Activated T-helper 9 cell treated with anti-CD3 and anti-CD28 coated beads, Interleukin-2, amount 50 U/mL, for 16 hours (primary cell): Measurements from ENCODE around the gene ACBD6.

Experiments used
- DNase-seq: peaks from one replicate; pipeline ENCODE4 v3.0.0-alpha.2; 2020; ENCODE audit warnings: low read depth

Gene ACBD6

DNA sequence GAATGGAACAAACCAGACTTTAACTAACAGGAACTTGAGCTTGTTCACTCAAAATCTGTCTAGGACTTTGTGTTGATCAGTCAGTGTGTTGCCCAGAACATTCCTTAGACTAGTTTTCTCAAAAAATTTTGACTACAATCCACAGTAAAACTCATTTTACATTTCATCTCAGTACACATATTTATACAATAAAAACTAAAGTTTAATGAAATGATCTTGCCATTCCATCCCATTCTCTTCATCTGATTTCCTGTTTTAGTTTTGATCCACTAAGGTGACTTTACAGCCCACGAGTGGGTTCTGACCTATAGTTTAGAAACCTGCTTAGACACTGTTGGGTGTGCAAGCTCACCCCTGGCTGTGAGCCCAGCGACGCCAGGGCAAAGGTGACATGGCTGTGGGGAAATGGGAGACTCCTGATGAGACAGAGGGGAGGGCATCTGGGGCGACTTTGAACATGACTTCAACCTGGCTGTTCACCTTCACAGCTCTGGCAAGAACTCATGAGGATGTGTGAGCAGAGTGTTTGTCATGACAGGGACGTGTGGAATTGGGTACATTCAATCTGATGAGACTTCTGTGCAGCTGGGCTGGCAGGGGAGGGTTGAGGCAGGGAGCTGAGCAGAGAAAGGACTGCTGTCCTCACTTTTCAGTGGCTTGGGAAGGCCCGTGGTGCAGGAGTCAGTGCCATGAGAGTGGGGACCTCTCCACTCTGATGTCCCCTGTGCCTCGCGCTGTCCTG is 231.7 kb downstream of the ACBD6 start:
- no peak for DNase-seq

DNA sequence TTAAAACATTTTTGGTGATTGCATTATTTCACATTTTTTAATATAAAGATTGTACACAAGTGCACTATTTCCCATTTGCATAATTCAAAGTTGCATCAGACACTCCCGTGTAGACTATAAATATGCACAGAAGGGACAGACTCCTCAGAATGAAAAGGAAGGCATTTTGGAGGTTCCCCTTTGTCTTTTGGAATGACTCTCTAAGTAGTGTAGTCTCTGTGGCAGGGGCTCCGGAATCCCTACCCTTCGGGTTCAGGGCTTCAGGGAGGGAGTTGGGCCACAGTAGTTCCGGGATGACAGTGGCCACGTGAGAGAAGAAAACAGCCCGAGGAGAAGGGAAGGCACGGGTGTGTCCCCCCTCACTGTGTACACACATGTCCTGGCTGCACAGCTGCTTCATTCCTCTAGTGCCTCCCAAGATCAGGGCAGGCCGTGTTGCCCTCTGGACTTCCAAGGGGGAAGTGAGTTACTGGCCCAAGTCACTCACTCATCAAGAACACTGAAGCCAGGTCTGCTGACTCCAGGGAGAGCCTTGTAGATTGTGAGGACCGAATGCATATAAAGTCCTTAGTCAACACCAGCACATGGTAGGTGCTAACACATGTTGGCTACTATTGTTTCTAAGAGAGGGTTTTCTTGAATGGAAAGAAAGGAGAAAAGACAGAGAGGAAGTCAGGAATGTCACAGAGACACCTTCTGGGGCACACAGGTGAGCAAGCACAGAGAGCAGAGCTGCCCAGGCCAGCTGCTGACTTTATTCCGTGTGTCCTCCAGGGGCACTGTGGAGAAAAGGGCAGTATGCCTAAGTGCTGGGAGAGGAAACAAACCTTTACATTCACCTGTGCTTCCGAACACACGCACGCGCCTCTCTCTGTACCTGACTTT is 232.5 kb downstream of the ACBD6 start:
- DNase-seq, result no peak

DNA sequence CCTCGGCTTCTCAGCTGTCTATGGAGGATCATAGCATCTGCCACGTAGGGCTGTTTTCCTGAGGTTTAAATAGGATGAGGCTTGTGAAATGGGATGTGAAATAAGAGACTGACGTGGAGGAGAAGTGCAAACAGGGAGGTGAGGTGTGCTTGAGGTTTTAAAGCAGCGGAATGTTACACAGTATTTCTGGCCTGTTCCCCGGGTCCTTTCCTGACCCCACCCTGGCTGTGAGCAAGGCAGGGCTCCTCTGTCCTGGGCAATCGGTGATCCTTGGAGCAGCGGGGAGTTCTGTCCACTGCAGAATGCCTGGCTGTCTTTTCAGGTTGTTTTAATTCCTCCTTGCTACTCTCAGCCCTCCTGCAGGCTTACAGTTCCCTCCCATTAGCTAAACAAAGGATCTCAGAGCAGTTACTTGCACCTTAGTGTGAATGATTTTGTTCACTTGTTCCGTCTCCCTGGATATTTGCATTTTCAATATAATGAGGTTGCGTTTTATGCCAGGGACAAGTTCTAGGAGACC is 233.8 kb downstream of the ACBD6 start:
- DNase-seq, result no peak

DNA sequence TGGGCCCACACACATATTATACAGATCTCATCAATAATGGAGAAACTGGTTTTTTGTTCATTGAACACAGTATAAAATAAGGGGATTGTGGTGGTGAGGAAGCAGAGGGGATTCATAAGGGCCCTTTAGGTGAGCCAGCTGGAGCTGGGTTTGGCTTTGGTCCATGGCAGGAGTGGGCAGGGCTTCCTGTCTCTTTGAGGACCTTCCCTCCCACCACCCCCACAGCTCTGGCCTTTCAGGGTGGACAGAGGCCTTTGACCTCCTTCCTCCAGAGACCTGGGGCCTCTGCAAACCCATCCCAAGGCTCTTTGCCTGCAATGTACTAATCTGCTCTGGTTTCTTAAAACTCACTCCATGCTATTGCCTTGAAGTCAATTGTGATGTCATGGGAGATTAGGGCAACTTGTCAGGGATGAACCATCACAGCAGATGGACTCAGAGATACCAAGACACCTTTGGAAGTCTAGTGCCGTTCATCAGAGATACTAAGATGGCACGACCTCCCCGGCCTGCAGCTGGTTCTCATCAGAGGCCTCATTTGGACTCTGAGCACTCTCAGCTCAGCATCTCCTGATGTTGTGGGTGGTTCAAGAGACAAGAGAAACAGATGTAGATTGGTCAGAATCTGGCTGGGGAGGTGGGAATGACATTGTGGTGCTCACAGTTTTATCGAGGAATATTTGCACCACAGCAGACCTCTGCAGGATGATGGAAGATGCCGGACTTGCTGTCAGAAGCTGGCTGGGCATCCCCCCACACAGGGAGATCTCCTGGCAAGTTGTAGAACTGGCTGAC is 234.4 kb downstream of the ACBD6 start:
- no peak for DNase-seq

DNA sequence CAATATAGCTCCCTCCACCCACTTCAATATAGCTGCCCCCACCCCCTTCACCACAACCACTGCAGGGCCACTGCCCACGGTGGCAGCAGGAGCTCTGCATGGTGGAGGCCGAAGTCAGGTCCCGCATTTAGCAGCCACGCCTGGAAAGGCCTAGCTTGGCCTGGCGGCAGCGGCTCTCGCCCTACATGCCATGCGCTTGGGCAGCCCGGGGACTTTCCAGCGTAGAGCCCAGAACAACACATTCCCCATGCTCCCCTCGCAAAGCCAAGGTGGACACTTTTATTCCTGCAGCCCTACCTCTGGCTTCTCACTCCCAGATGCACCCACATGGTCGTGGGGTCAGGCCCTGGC is 235.2 kb downstream of the ACBD6 start:
- DNase-seq, result no peak

DNA sequence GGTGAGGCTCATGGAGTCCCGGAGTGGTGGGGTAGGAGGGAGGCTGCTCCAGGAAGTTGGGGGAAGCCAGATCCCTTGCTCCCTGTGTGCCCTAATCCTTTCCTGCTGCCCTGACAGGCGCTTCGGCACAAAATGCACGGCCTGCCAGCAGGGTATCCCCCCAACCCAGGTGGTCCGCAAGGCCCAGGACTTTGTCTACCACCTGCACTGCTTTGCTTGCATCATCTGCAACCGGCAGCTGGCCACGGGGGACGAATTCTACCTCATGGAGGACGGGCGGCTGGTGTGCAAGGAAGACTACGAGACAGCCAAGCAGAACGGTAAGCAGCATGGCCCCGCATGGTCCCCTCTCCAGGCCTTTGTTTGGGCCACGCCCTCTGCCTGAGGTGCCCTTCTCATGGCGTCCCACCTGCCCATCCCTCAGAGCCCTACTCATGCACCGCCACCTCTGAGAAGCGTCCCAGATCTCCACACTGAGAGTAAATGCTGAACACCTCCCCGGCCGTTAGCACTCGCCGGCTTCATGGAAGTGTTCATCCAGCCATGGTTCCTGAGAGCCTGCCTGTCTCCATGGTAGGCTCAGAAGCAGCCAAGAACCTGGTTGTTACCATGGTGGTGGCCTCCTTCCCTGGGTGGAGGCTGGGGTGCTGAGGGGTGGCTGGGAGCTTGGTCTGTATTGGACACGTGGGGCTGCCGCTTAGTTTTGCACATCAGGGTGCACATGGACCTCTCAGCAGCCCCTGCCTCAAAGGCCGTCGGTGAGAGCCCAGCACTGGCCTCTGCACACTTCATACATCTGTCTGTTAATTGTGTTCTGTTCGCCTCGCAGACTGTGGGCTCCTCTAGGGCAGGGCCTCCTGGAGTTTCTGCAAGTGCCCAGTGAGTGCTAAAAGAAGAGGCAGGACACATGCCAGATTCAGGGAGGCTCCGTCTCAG is 235.8 kb downstream of the ACBD6 start:
- DNase-seq, result no peak

DNA sequence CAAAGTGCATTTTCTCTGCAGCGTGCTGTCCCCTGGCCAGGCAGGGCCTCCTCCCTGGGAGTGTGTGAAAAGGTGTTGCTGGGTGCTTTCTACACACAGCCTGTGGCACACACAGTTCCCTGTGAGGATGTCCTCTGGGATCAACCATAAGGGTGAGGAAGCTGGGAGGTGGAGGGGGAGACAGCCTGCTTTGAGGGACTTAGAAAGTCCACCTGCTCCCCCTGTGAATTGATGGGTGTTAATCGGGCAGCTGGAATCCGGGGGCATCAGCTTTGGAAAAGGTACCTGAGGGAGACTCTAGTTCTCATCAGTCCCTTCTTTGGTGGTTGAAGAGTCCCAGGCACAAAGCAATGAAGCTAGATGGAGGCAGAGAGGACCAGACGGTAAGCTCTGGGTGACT is 236.5 kb downstream of the ACBD6 start:
- no peak for DNase-seq

DNA sequence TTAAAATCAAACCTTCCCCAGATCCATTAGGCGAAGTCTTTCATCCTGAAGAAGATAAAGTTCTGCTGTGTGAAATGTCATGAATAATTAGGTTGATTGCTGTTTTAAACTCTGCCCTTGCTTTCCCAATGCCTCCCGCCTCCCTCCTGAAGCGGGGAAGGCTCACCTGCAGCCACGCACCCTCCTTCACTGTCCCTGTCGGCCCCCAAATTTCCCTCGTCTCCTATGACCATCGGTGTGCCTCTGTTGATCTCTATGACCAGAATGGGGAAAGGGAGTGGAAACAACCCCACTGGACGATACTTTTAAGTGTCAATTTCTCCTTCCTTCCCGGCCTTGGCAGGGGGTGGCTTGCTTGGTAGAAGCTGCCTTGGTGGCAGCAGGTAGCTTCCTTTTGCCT is 237.2 kb downstream of the ACBD6 start:
- no peak for DNase-seq

DNA sequence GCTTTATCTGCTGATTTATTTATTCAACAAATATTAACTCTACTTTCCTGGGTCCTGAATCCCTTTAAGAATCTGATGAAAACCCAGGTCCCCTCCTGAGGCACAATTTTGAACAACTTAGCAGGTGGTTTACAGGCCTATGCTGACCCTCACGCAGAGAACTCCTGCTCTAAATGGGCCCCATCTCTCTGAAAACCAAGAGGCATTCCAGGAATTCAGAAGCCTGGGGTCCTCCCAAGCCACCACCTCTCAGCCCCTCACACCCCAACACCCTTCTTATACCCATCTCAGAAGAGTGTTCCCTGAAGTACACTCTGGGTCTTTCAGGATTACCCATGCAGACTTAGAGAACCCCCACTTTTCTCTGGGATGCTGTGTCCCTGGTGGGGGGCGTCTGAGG is 237.8 kb downstream of the ACBD6 start:
- no peak for DNase-seq

DNA sequence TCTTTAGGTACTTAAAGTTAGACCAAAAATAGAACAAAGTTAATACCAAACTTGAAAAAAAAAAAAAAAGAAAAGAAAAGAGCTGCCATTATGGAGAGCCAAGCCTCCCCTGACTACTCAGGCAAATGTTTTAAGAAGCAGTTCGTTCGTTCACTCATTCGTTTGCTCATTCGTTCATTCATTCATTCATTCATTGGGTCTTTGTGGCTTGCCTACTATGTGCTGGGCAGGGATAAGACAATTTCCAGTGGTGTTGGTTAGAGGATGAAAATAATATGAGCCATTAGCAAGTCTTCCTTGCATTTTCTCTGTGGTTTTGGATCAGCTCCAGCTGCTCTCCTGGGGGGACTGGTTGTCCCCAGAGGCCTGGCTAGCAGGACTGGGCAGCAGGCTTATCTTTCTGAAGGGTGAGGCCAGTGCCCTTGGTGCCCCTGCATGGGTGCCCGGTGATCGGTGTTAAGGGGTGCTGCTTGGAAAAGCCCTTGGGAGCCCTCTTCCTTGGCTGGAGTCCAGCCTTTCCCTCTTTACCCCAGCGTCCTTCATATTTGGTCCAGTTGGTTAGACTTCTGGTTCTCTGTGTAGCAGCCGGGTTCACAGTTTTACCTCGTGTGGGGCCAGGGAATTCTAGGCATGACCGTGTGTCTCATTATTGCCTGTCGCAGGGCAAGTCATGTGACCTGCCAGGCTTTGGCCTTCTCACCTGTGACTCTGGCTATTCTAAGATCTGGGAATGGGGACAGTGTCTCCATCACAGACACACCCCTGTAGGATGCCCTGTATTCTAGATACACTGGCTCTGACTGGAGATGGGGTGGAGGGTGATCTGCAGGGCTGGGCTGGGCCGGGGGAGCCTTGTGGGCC is 239.5 kb downstream of the ACBD6 start:
- no peak for DNase-seq

DNA sequence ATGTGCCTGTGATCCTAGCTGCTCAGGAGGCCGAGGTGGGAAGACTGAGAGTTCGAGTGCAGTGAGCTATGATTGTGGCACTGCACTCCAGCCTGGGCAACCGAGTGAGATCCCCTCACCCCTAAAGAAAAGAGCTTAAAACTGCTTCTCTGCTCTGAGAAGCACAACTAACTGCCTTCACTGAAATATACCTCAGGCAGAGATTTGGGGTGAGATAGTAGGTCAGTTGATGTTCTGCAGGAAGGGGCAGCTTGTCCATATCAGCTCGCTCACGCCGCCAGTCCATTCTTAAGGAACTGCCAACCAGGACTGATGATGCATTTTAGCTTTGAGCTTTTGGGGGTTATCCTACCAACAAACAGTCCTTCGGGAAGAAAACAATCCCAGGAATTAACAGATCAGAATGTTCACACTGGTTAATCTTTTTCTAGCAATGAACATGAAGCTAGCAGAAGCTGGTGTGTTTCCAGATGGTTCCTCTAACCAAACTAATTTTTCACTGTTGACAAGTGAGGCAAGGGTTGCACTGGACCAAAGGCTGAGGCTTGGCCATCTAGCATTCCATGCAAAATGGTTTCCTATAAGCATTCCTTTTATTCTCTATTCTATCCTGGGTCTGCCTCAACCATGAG is 240.7 kb downstream of the ACBD6 start:
- no peak for DNase-seq

DNA sequence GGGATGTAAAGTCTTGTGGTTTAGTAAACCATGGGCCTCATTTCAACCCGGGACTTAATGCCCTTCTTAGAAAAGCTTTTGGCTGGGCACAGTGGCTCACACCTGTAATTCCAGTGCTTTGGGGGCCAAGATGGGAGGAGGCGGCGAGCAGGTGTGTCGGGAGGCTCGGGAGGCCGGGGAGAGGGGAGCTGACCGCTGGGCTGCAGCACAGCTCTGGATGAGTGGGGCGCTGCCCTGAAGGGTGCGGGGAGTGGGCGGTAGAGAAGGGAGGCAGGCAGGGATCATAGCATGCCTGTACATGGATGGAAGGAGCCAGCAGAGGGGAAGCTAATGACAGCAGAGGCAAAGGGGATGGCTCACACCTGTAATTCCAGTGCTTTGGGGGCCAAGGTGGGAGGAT is 241.3 kb downstream of the ACBD6 start:
- DNase-seq, result no peak

DNA sequence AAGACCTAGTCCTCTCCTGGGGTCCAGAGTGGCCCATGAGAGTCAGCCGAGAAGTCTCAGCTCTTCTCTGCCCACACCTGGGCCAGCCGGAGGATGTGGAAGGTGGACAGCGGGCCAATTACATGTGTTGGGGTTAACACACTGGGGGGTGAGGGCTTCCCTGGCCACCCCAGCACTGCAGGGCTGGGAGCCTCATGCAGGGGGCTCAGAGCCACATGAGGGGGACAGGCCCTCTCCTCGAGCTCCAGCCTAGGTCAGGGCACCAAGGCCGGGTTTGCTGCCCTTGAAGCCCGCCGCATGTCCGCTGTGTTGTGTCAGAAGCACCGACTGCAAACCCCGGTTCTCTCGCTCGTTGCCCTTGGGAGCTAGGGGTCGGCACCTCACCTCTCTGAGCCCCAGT is 241.8 kb downstream of the ACBD6 start:
- no peak for DNase-seq

DNA sequence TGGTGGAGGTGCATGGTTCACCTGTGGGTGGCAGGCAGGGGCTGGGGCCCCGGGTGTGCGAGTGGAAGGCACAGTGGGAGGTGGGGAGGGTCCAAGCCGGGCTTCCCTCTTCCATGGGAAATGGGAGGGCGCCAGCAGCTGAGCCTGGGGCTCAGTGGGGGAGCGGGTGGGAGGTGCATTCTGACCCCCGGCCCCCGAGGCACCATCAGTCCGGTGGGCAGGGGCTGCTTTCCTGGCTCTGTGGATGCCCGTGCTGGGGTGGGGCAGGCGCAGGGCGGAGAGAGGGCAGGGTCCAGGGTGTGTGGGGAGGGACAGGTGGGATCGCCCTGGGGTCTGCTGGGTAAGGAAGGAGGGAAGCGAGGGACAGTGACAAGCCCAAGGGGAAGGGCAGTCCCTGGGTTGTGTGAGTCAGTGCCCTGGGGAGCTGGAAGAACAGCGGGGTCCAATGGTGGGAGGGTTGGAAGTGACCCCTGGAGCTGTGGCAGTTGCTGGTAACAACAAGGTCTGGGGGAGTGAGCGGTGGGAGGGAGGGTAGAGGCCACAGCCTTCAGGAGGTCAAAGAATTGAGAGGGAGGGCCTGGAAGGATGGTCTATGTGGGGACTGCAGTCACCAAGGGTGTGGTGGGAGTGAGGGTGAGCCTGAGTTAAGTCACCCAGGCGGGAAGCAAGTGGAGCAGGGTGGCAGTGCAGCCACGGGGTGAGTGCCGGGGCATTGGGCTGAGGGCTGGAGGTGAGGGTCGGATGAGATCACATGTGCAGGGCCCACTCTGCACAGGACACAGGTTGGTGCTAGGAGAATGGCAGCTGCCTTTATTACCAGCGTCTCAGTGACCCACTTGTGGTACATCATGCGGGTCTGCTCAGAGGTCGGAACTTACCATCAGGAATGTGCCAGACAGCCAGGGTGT is 242.7 kb downstream of the ACBD6 start:
- no peak for DNase-seq

DNA sequence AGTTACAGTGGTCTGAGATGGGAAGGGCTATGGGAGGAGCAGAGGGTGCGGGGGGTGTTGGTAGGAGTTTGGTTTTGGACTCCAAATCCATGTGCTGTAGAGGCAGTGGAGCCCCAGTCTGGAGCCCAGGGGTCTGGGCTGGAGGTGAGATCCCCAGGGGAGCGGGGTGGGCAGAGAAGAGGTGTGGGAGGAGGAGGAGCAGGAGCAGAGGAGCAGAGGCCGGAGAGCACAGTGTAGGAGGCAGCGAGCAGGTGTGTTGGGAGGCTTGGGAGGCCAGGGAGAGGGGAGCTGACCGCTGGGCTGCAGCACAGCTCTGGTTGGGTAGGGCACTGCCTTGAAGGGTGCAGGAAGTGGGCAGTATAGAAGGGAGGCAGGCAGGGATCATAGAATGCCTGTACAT is 243.4 kb downstream of the ACBD6 start:
- no peak for DNase-seq

DNA sequence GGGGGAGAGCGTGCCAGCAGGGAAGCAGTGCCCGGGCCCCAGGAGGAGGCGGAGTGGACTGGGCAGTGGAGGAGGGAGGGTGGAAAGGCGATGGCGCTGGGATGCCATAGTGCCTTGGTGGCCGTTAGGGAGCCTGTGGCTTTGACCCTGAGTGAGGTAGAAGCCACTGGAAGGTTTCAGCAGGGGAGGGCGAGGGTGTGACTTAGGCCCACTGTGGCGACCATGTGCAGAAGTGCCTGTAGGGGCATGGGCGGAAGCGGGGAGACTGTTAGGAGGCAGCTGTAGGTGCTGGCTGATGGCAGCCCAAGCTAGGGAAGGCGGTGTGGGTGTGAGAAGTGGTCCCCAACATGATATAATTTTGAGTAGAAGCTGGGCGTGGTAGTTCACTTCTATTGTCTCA is 244.1 kb downstream of the ACBD6 start:
- DNase-seq, result no peak

DNA sequence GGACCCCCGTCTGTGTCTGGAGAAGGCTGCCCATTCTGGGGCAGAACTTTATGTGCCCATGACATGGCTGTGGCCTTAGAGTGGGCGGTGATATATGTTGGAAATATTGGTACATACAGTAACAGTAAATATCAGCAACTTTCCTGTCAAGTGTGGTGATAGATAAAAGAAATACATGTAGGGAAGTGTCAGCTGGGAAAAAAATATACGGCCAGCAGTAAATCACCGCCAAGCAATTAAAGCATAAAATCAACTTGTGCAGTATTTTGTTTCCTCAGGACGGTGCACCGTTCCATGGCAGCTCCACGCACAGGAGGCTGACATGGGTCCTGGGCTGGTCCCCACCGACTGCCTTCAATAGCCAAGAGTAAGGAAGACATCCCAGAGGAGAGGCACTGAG is 244.9 kb downstream of the ACBD6 start:
- no peak for DNase-seq

DNA sequence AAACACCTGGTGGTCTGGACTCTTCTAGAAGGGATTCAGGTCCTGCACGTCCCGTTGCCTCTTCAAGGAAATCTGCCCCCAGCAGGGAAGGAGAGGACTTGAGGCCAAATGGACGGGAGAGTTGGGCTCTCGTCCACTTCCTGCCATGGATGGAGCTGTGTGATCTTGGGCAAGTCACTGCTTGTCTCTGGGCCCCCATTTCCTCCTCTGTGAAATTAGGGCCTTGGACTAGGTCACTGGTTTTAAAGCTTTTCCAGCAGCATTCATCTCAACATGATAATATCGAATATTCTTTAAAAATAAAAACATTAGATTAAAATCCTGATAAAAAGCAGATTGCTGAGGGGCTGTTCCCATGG is 245.4 kb downstream of the ACBD6 start:
- no peak for DNase-seq
